Adrenal gland (tissue), 12 donors: ENCODE results near the gene SPRED2. TPM values are rescaled to one million over a fixed set of nuclear protein-coding genes. Genes with fewer than 3 reads are reported as not detected.

Source experiments
- DNase-seq, 7 donors: peaks; one replicate each; pipeline ENCODE4 v3.0.0-alpha.2; 2019 to 2020
- H3K27ac ChIP-seq, 5 donors: fragments of 200-600 bp; sonication (generic) in 4 of 5; 1 replicate in 3 of 5; 2 replicates in 2 of 5; pipeline versions ENCODE4 v1.5.1 to v1.8.0; 2016 to 2020; ENCODE audit warnings: mild to moderate bottlenecking in 1 of 5
- H3K27me3 ChIP-seq: fragments of 200-600 bp; 2 replicates; pipeline ENCODE4 v1.8.0; 2021
- H3K36me3 ChIP-seq, 2 donors: fragments of 200-600 bp; replicated peaks in 1 of 2; 1 replicate in 1 of 2; 2 replicates in 1 of 2; pipeline versions ENCODE4 v1.5.1 to v1.8.0; 2018 to 2022
- H3K4me1 ChIP-seq, 2 donors: fragments of 200-600 bp; replicated peaks in 1 of 2; 1 replicate in 1 of 2; 2 replicates in 1 of 2; pipeline versions ENCODE4 v1.5.1 to v1.8.0; 2018 to 2021
- H3K4me3 ChIP-seq, 4 donors: fragments of 200-600 bp; sonication (generic) in 3 of 4; one replicate each; pipeline ENCODE4 v1.5.1; 2016 to 2018
- H3K9me3 ChIP-seq, 3 donors: fragments of 200-600 bp; sonication (generic) in 1 of 3; replicated peaks in 1 of 3; 1 replicate in 2 of 3; 2 replicates in 1 of 3; pipeline versions ENCODE4 v1.5.1 to v1.8.0; 2016 to 2021
- CTCF ChIP-seq, 6 experiments: fragments of 450-650 bp in 4 of 6; fragments of 200-600 bp in 2 of 6; sonication (generic) in 1 of 6; IDR thresholded peaks; 1 replicate in 5 of 6; 2 replicates in 1 of 6; pipeline versions ENCODE4 v1.5.1 to v1.8.0; 2016 to 2021; ENCODE audit warnings: antibody characterized with exemption in 6 of 6, mild to moderate bottlenecking in 2 of 6, moderate library complexity in 1 of 6
- POLR2A ChIP-seq, 2 donors: fragments of 450-650 bp; IDR thresholded peaks; one replicate each; pipeline ENCODE4 v1.6.1; 2017; ENCODE audit warnings: antibody characterized with exemption in 2 of 2, mild to moderate bottlenecking in 2 of 2, moderate library complexity in 1 of 2
- WGBS, 4 donors: extraction: QIAGEN DNeasy Blood & Tissue Kit in 2 of 4; methylation state at CpG; one replicate each; pipeline versions ENCODE4 v1.1.5 to v1.1.7; 2013 to 2017; 5-methylcytosine and 5-hydroxymethylcytosine counted together
- intact Hi-C, 2 donors: fragments of 100-400 bp; cut with DNase I; formaldehyde crosslinking; loops; one replicate each; pipeline versions ENCODE4 v1.14.1 to v1.15.0; 2022 to 2023
- polyA plus RNA-seq, 3 donors: library from polyadenylated mRNA; stranded (reverse); fragments of 200-250 nt in 2 of 3; fragments of 350-450 nt in 1 of 3; fragmentation: Illumina TruSeq in 1 of 3; extraction: RNeasy Lipid Tissue Mini Kit (QIAGEN cat#74804) in 1 of 3; gene quantifications; one replicate each; pipeline ENCODE4 v1.2.3, GENCODE V29; 2013 to 2014
- total RNA-seq, 9 donors: library from RNA; depleted of rRNA in 4 of 9; stranded (reverse); fragments of >200 nt in 4 of 9; fragments of 120-200 nt in 1 of 9; fragmentation: NEBNext Ultra II Directional in 1 of 9; extraction: Animal tissue kit (Norgen Biotek cat#: 25700) in 1 of 9; gene quantifications; one replicate each; pipeline versions ENCODE4 v1.1.0 to v1.2.4, GENCODE V29; 2013 to 2023
- donor health status: healthy with polysubstance abuse.
- donor health status: Bipolar disorder and iron deficiency.
- donor health status: DM: yes; HTN: yes; CAD: no.
- donor health status: DM: no; HTN: no; CAD: no.
- donor health status: DM: no; HTN: no; CAD: no.
- donor health status: DM: yes; HTN: yes; CAD: no.

Gene SPRED2
- total and polyA plus RNA-seq, 12 donors = 5.2 to 28.4 (median 16.0) TPM

GRCh38 chr2:65465124-65465523 lies 32.7 kb upstream of the SPRED2 start:
- Histone ChIP-seq H3K27ac (no peak overlapping the region), H3K4me3 (no peak overlapping the region), H3K36me3 (no peaks in the 10 kb centered on the region), H3K9me3 (no peaks in the 10 kb centered on the region), H3K27me3 (no peaks in the 10 kb centered on the region), H3K4me1 (no peaks in the 10 kb centered on the region)
- no peak for DNase-seq
- intact Hi-C loops = no loop called here
- 72 to 86% (median 79%) methylated on average over 5 of the region's 5 CpGs for WGBS, 4 donors
- TF ChIP-seq POLR2A (IDR thresholded peaks at IDR 0.05) = no peak

GRCh38 chr2:65464604-65465003 lies 32.2 kb upstream of the SPRED2 start:
- 50 to 58% (median 54%) methylated on average over 3 of the region's 3 CpGs for WGBS, 4 donors
- Histone ChIP-seq H3K27ac (no peak overlapping the region), H3K4me3 (no peak overlapping the region), H3K36me3 (no peaks in the 10 kb centered on the region), H3K9me3 (no peaks in the 10 kb centered on the region), H3K4me1 (no peaks in the 10 kb centered on the region), H3K27me3 (no peaks in the 10 kb centered on the region)
- TF ChIP-seq CTCF (IDR thresholded peaks at IDR 0.05) (no peak), POLR2A (IDR thresholded peaks at IDR 0.05) (no peak)
- intact Hi-C loops = no loop called here
- no peak for DNase-seq

- intact Hi-C loops = loop anchor here in 1 of 2 donors (10.0 kb wide), 1 partner anchor 96 kb away; no protein-coding TSS in a partner anchor
- Histone ChIP-seq H3K4me3 (no peak overlapping the region), H3K9me3 (no peaks in the 10 kb centered on the region), H3K27me3 (no peaks in the 10 kb centered on the region), H3K27ac (no peak overlapping the region), H3K4me1 (no peaks in the 10 kb centered on the region), H3K36me3 (no peaks in the 10 kb centered on the region)
- TF ChIP-seq CTCF (IDR thresholded peaks at IDR 0.05) = no peak
- no peak for DNase-seq
- 67 to 86% (median 71%) methylated on average over 3 of the region's 3 CpGs for WGBS, 4 donors
Observed at GRCh38 chr2:65458999-65459398, 26.6 kb upstream of the SPRED2 start.

GRCh38 chr2:65456886-65457285 lies 24.5 kb upstream of the SPRED2 start:
- H3K27ac ChIP-seq = no peak overlapping the region
- H3K4me3 ChIP-seq = no peak overlapping the region
- H3K9me3 ChIP-seq = no peaks in the 10 kb centered on the region
- intact Hi-C loops = loop anchor here in 1 of 2 donors (10.0 kb wide), 1 partner anchor 98 kb away; no protein-coding TSS in a partner anchor
- no peak for DNase-seq
- no peak for TF ChIP-seq POLR2A (IDR thresholded peaks at IDR 0.05)
- TF ChIP-seq CTCF (IDR thresholded peaks at IDR 0.05) = no peak
- H3K4me1 ChIP-seq = no peaks in the 10 kb centered on the region
- H3K36me3 ChIP-seq = no peaks in the 10 kb centered on the region
- no peaks in the 10 kb centered on the region for H3K27me3 ChIP-seq
- 63 to 85% (median 72%) methylated on average over 2 of the region's 2 CpGs for WGBS, 4 donors

- TF ChIP-seq POLR2A (IDR thresholded peaks at IDR 0.05) (no peak), CTCF (IDR thresholded peaks at IDR 0.05) (no peak)
- Histone ChIP-seq H3K36me3 (no peaks in the 10 kb centered on the region), H3K27me3 (no peaks in the 10 kb centered on the region), H3K9me3 (no peaks in the 10 kb centered on the region), H3K4me3 (no peak overlapping the region), H3K27ac (no peak overlapping the region), H3K4me1 (no peaks in the 10 kb centered on the region)
- DNase-seq = no peak
- intact Hi-C loops = loop anchor here in 1 of 2 donors (10.0 kb wide), 1 partner anchor 99 kb away; no protein-coding TSS in a partner anchor
Observed at GRCh38 chr2:65456064-65456463, 23.7 kb upstream of the SPRED2 start.
